Body of pancreas (tissue), 4 donors: Measurements from ENCODE around the gene LRSAM1. TPM values are rescaled to one million over a fixed set of nuclear protein-coding genes. Genes with fewer than 3 reads are reported as not detected.
A peak's percentile ranks its signal among the peaks of the same experiment; 100 is the strongest.

ENCODE experiments used
- ATAC-seq: fragments of 150-250 bp; one replicate; pipeline ENCODE4 v1.9.1; 2016
- DNase-seq, 4 donors: peaks; one replicate each; pipeline ENCODE4 v3.0.0-alpha.2; 2019
- H3K27ac ChIP-seq, 4 donors: fragments of 200-600 bp; sonication (generic); 1 replicate in 3 of 4; 2 replicates in 1 of 4; pipeline versions ENCODE4 v1.5.1 to v1.6.1; 2016 to 2019; ENCODE audit warnings: mild to moderate bottlenecking in 1 of 4, mixed read lengths in 1 of 4, moderate library complexity in 1 of 4
- H3K27me3 ChIP-seq, 2 donors: fragments of 200-600 bp; sonication (generic); one replicate each; pipeline ENCODE4 v1.6.0; 2016; ENCODE audit warnings: mild to moderate bottlenecking in 1 of 2
- H3K36me3 ChIP-seq, 2 donors: fragments of 200-600 bp; sonication (generic); replicated peaks in 1 of 2; 2 replicates each; pipeline ENCODE4 v1.5.1; 2016; ENCODE audit warnings: low read depth in 2 of 2; ENCODE audit not compliant: insufficient read depth in 1 of 2
- H3K4me1 ChIP-seq: fragments of 200-600 bp; sonication (generic); one replicate; pipeline ENCODE4 v1.6.0; 2016
- H3K4me3 ChIP-seq, 2 donors: fragments of 200-600 bp; sonication (generic); 1 replicate in 1 of 2; 2 replicates in 1 of 2; pipeline ENCODE4 v1.5.1; 2016 to 2019
- H3K9me3 ChIP-seq, 3 donors: fragments of 200-600 bp; sonication (generic); 1 replicate in 2 of 3; 2 replicates in 1 of 3; pipeline ENCODE4 v1.5.1; 2016
- POLR2A ChIP-seq, 3 donors: fragments of 450-650 bp; IDR thresholded peaks; one replicate each; pipeline ENCODE4 v1.6.1; 2016; ENCODE audit warnings: antibody characterized with exemption in 3 of 3, mild to moderate bottlenecking in 2 of 3
- WGBS, 2 donors: methylation state at CpG; one replicate each; pipeline ENCODE4 v1.1.5; 2017; 5-methylcytosine and 5-hydroxymethylcytosine counted together
- intact Hi-C: fragments of 100-400 bp; cut with DNase I; formaldehyde crosslinking; loops from one replicate; pipeline ENCODE4 v1.15.1; 2023
- total RNA-seq, 2 donors: library from RNA; depleted of rRNA; stranded (reverse); fragments of >200 nt; gene quantifications; one replicate each; pipeline ENCODE4 v1.1.0, GENCODE V29; 2016
- TF ChIP-seq, protein P1 (sequence below), 7 experiments: fragments of 450-650 bp in 4 of 7; fragments of 200-600 bp in 3 of 7; sonication (generic) in 3 of 7; IDR thresholded peaks; one replicate each; pipeline ENCODE4 v1.5.1; 2016 to 2019; ENCODE audit warnings: antibody characterized with exemption in 7 of 7

Gene LRSAM1
- 10 to 100 TPM in 1 of 2 donors, 1 to 10 TPM in 1; 9.6 to 26.0 TPM for total RNA-seq

- Histone ChIP-seq H3K4me3 (peak within 1 kb of the TSS; percentile 49 to 61), H3K27ac (peak within 1 kb of the TSS; percentile 77 to 90 (median 86)), H3K36me3 (peaks cover 5 to 14% of the 10 kb centered on the region in 2 donors), H3K9me3 (no peaks in the 10 kb centered on the region), H3K4me1 (peaks cover 39% of the 10 kb centered on the region), H3K27me3 (no peaks in the 10 kb centered on the region)
- DNase-seq (peak; percentile 97 to 99 (median 98)), ATAC-seq (peak; percentile 85)
- WGBS, 2 donors: 0% methylated on average over 14 to 71 of the region's 71 CpGs
- intact Hi-C loops: no loop called here
- TF ChIP-seq, protein P1, sequence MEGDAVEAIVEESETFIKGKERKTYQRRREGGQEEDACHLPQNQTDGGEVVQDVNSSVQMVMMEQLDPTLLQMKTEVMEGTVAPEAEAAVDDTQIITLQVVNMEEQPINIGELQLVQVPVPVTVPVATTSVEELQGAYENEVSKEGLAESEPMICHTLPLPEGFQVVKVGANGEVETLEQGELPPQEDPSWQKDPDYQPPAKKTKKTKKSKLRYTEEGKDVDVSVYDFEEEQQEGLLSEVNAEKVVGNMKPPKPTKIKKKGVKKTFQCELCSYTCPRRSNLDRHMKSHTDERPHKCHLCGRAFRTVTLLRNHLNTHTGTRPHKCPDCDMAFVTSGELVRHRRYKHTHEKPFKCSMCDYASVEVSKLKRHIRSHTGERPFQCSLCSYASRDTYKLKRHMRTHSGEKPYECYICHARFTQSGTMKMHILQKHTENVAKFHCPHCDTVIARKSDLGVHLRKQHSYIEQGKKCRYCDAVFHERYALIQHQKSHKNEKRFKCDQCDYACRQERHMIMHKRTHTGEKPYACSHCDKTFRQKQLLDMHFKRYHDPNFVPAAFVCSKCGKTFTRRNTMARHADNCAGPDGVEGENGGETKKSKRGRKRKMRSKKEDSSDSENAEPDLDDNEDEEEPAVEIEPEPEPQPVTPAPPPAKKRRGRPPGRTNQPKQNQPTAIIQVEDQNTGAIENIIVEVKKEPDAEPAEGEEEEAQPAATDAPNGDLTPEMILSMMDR (IDR thresholded peaks at IDR 0.05): peak in 3 of 7 experiments; percentile 1 to 14 (median 5)
- peak; percentile 98 to 100 (median 100) for TF ChIP-seq POLR2A (IDR thresholded peaks at IDR 0.05)
Measured at GRCh38 chr9:127450830-127451607, at the start of gene LRSAM1, which contains the start of gene RPL12. TSS of gene LRSAM1 (plus strand) at chr9:127451510. CDS start at chr9:127454528, 3,018 bp downstream. TSS of gene RPL12 (minus strand) at chr9:127451406. CDS start at chr9:127451317, 89 bp downstream.

DNA sequence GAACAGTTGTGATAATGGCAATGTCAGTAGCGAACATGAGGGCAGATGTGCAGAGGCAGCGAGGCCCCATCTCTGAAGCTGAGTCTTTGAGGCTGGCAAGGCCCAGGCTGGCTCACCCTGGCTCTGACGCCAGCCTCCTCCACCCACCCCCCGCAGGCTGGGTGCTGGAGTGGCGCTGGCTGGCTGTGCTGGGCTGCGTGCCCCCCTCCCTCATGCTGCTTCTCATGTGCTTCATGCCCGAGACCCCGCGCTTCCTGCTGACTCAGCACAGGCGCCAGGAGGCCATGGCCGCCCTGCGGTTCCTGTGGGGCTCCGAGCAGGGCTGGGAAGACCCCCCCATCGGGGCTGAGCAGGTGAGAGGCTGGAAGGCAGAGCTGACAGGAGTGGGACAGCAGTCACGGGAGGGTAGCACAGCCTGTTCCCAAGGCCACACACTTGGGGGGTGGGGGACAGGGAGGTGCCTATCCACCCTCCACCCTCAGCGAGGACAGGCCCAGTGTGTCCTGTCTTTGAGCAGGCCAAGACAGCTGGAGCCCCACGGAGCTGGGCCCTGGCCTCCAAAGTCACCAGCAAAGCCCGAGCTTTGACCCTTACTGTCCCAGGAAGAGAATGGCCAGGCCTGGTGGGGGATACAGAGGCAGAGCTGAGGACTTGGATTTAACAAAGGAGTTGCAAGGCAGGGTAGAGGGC is 48.8 kb upstream of the LRSAM1 start:
- intact Hi-C loops: loop anchor here (10.0 kb wide), 1 partner anchor 178 kb away; no protein-coding TSS in a partner anchor
- Histone ChIP-seq H3K9me3 (no peaks in the 10 kb centered on the region), H3K4me1 (peaks cover 14% of the 10 kb centered on the region), H3K4me3 (no peak overlapping the region), H3K36me3 (peaks cover 0 to 3% of the 10 kb centered on the region in 2 donors), H3K27me3 (no peaks in the 10 kb centered on the region), H3K27ac (no peak overlapping the region)
- ATAC-seq (no peak), DNase-seq (no peak)
- WGBS, 2 donors: 83 to 93% methylated on average over 6 to 10 of the region's 18 CpGs
- TF ChIP-seq, protein P1 (IDR thresholded peaks at IDR 0.05): no peak
- no peak for TF ChIP-seq POLR2A (IDR thresholded peaks at IDR 0.05)

DNA sequence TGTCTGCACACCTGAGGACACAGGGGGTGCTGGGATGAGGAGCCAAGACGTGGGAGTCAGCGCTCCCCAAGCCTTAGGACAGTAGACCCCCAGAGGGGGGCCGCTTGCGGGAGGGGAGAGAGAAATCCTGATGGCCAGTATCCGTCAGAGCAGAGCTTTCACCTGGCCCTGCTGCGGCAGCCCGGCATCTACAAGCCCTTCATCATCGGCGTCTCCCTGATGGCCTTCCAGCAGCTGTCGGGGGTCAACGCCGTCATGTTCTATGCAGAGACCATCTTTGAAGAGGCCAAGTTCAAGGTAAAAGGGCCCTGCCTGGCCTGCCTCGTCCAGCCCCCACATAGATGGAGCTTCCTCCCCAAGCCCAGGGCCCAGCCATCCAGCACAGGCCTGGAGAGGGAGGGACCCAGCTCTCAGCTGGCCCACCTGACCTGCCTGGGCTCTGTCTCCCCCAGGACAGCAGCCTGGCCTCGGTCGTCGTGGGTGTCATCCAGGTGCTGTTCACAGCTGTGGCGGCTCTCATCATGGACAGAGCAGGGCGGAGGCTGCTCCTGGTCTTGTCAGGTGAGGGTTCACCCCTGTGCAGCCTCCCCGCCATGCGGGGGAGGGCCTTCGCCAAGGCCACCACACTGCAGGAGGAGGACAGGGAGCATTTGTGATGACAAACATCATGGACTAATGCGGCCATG is 47.7 kb upstream of the LRSAM1 start:
- Histone ChIP-seq H3K36me3 (peaks cover 0 to 3% of the 10 kb centered on the region in 2 donors), H3K9me3 (no peaks in the 10 kb centered on the region), H3K27ac (no peak overlapping the region), H3K4me3 (no peak overlapping the region), H3K4me1 (peaks cover 3% of the 10 kb centered on the region), H3K27me3 (no peaks in the 10 kb centered on the region)
- DNase-seq (no peak), ATAC-seq (no peak)
- intact Hi-C loops: loop anchor here (10.0 kb wide), 1 partner anchor 179 kb away; no protein-coding TSS in a partner anchor
- TF ChIP-seq POLR2A (IDR thresholded peaks at IDR 0.05): no peak
- TF ChIP-seq, protein P1 (IDR thresholded peaks at IDR 0.05): no peak
- 84 to 92% methylated on average over 17 to 20 of the region's 22 CpGs for WGBS, 2 donors

GRCh38 chr9:127404631-127405030 is 46.7 kb upstream of the LRSAM1 start:
- no peak for DNase-seq

More at GRCh38 chr9:127404631-127405030, 46.7 kb upstream of the LRSAM1 start:
- Histone ChIP-seq H3K27me3 (no peaks in the 10 kb centered on the region), H3K36me3 (peaks cover 0 to 3% of the 10 kb centered on the region in 2 donors), H3K27ac (no peak overlapping the region), H3K4me3 (no peak overlapping the region), H3K4me1 (no peaks in the 10 kb centered on the region), H3K9me3 (no peaks in the 10 kb centered on the region)
- WGBS, 2 donors: 82% methylated on average over 17 of the region's 23 CpGs; no CpG with 5 or more reads in 1 of the 2 donors
- TF ChIP-seq POLR2A (IDR thresholded peaks at IDR 0.05): no peak
- TF ChIP-seq, protein P1 (IDR thresholded peaks at IDR 0.05): no peak
- no peak for ATAC-seq
- intact Hi-C loops: loop anchor here (10.0 kb wide), 1 partner anchor 180 kb away; no protein-coding TSS in a partner anchor
